ENCODE data around the gene GHR.

GHR gene

GRCh38 chr5:42767491-42768105 lies 344.4 kb downstream of the GHR start:
- no CpG with 5 or more reads among the region's 3 CpGs for WGBS (ENCODE audit: insufficient coverage, insufficient read length)
- no peak for DNase-seq (ENCODE audit: low read depth, low spot score)
- H3K27ac ChIP-seq (ENCODE audit: low read length): no peak overlapping the region
- H3K27me3 ChIP-seq (ENCODE audit: control insufficient read depth, insufficient read depth, low read length): no peaks in the 10 kb centered on the region
- H3K4me1 ChIP-seq (ENCODE audit: control insufficient read depth, insufficient read depth, low read length): no peaks in the 10 kb centered on the region
- no peak overlapping the region for H3K4me3 ChIP-seq (ENCODE audit: low read length)
- H3K36me3 ChIP-seq (ENCODE audit: control insufficient read depth, insufficient read depth, low read length): no peaks in the 10 kb centered on the region
- H3K9me3 ChIP-seq (ENCODE audit: control insufficient read depth, insufficient read depth, low read length): no peaks in the 10 kb centered on the region

GRCh38 chr5:42768106-42768504 lies 344.9 kb downstream of the GHR start:
- H3K4me1 ChIP-seq (ENCODE audit: control insufficient read depth, insufficient read depth, low read length): no peaks in the 10 kb centered on the region
- H3K27ac ChIP-seq (ENCODE audit: low read length): no peak overlapping the region
- no peaks in the 10 kb centered on the region for H3K9me3 ChIP-seq (ENCODE audit: control insufficient read depth, insufficient read depth, low read length)
- no peak overlapping the region for H3K4me3 ChIP-seq (ENCODE audit: low read length)
- no CpG with 5 or more reads among the region's 1 CpG for WGBS (ENCODE audit: insufficient coverage, insufficient read length)
- no peaks in the 10 kb centered on the region for H3K27me3 ChIP-seq (ENCODE audit: control insufficient read depth, insufficient read depth, low read length)
- H3K36me3 ChIP-seq (ENCODE audit: control insufficient read depth, insufficient read depth, low read length): no peaks in the 10 kb centered on the region
- DNase-seq (ENCODE audit: low read depth, low spot score): no peak

GRCh38 chr5:42770003-42770402 lies 346.8 kb downstream of the GHR start:
- H3K36me3 ChIP-seq (ENCODE audit: control insufficient read depth, insufficient read depth, low read length): no peaks in the 10 kb centered on the region
- no peaks in the 10 kb centered on the region for H3K9me3 ChIP-seq (ENCODE audit: control insufficient read depth, insufficient read depth, low read length)
- DNase-seq (ENCODE audit: low read depth, low spot score): no peak
- no peak overlapping the region for H3K27ac ChIP-seq (ENCODE audit: low read length)
- no peaks in the 10 kb centered on the region for H3K27me3 ChIP-seq (ENCODE audit: control insufficient read depth, insufficient read depth, low read length)
- no peak overlapping the region for H3K4me3 ChIP-seq (ENCODE audit: low read length)
- H3K4me1 ChIP-seq (ENCODE audit: control insufficient read depth, insufficient read depth, low read length): no peaks in the 10 kb centered on the region
